ENCODE measurements around the gene SREBF2. TPM values are rescaled to one million over a fixed set of nuclear protein-coding genes. Genes with fewer than 3 reads are reported as not detected.

The SREBF2 gene
- total RNA-seq, 3 donors from 2014 or later (not counting 1 experiment from before 2014, with no cell fraction given), result 101 to 106 (median 105) TPM

DNA sequence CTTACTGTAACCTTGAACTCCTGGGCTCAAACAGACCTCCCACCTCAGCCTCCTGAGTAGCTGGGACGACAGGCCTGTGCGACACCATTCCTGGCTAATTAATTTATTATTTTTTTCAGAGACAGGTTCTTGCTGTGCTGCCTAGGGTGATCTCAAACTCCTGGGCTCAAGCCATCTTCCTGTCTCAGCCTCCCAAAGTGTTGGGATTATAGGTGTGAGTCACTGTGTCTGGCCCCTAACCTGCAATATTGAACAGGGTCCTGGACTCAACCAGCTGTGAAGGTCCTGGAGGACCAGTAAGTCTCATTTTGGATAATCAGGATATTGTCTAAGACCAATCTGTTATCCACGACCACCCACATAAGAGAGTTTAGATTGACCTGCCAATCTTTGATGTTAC, 17.2 kb upstream of the SREBF2 start:
- DNase-seq (no peak), ATAC-seq (no peak)
- Mint-ChIP-seq H3K27me3 (ENCODE audit: low read depth in 2 of 2) (no peaks in the 10 kb centered on the region), H3K4me1 (peaks cover 0 to 10% of the 10 kb centered on the region in 2 donors), H3K27ac (no peak overlapping the region), H3K4me3 (no peak overlapping the region), H3K36me3 (no peaks in the 10 kb centered on the region), H3K9me3 (no peaks in the 10 kb centered on the region)
- Histone ChIP-seq H3K9me3 (ENCODE audit: control insufficient read depth, insufficient read depth, low read length) (no peaks in the 10 kb centered on the region), H3K36me3 (ENCODE audit: control insufficient read depth, insufficient read depth, low read length) (peaks cover 19% of the 10 kb centered on the region), H3K27me3 (ENCODE audit: control insufficient read depth, insufficient read depth, low read length) (no peaks in the 10 kb centered on the region), H3K4me1 (ENCODE audit: control insufficient read depth, insufficient read depth, low read length) (no peaks in the 10 kb centered on the region), H3K4me3 (ENCODE audit: low read length) (no peak overlapping the region), H3K27ac (ENCODE audit: low read length) (no peak overlapping the region)
- 94% methylated on average over 3 of the region's 3 CpGs for WGBS (ENCODE audit: insufficient coverage)
- intact Hi-C loops (cut with micrococcal nuclease), result no loop called here
- TF ChIP-seq, protein P1, sequence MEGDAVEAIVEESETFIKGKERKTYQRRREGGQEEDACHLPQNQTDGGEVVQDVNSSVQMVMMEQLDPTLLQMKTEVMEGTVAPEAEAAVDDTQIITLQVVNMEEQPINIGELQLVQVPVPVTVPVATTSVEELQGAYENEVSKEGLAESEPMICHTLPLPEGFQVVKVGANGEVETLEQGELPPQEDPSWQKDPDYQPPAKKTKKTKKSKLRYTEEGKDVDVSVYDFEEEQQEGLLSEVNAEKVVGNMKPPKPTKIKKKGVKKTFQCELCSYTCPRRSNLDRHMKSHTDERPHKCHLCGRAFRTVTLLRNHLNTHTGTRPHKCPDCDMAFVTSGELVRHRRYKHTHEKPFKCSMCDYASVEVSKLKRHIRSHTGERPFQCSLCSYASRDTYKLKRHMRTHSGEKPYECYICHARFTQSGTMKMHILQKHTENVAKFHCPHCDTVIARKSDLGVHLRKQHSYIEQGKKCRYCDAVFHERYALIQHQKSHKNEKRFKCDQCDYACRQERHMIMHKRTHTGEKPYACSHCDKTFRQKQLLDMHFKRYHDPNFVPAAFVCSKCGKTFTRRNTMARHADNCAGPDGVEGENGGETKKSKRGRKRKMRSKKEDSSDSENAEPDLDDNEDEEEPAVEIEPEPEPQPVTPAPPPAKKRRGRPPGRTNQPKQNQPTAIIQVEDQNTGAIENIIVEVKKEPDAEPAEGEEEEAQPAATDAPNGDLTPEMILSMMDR (IDR thresholded peaks at IDR 0.05), result no peak

DNA sequence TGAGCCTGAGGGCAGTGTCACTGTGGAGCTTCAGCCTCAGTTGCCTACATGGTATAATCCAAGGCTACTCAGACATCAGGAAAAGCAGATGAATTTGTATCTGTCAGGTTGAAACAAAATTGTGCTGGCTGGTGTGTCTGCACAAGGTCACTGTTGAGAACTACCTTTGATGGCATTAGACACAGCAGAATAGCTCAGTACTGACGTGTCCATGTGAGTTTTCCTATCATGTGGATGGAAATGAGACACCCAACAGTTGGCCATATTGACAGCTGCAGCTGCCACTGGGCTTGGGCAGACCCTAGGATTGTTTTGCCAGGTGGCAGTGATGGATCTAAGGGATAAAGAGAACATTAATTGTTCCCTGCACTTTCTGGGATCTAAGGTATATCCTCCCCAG, 16.7 kb upstream of the SREBF2 start:
- WGBS (ENCODE audit: insufficient coverage), result 97% methylated on average over 1 of the region's 1 CpG
- Mint-ChIP-seq H3K9me3 (no peaks in the 10 kb centered on the region), H3K4me1 (peaks cover 0 to 12% of the 10 kb centered on the region in 2 donors), H3K27me3 (ENCODE audit: low read depth in 2 of 2) (no peaks in the 10 kb centered on the region), H3K27ac (no peak overlapping the region), H3K4me3 (no peak overlapping the region), H3K36me3 (no peaks in the 10 kb centered on the region)
- TF ChIP-seq, protein P1 (IDR thresholded peaks at IDR 0.05), result no peak
- Histone ChIP-seq H3K27ac (ENCODE audit: low read length) (no peak overlapping the region), H3K36me3 (ENCODE audit: control insufficient read depth, insufficient read depth, low read length) (peaks cover 19% of the 10 kb centered on the region), H3K4me1 (ENCODE audit: control insufficient read depth, insufficient read depth, low read length) (no peaks in the 10 kb centered on the region), H3K9me3 (ENCODE audit: control insufficient read depth, insufficient read depth, low read length) (no peaks in the 10 kb centered on the region), H3K4me3 (ENCODE audit: low read length) (no peak overlapping the region), H3K27me3 (ENCODE audit: control insufficient read depth, insufficient read depth, low read length) (no peaks in the 10 kb centered on the region)
- intact Hi-C loops (cut with micrococcal nuclease), result no loop called here
- DNase-seq (no peak), ATAC-seq (no peak)

DNA sequence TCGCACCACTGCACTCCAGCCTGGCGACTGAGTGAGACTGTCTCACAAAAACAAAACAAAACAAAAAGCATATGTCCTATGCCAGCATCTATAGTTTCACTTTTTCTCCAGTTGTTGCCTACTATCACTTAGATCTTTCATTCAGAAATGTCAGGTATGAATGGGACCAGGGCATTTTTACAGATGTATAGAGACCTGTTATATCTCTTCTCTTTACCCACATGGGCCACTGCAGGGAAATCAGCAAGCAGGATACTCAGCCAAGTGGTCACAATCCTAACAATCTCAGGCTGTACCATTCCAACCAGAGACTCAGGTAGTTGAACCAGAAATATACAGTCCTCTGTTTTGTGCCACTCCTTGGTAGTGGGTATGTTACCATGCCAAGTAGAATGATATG, 16.0 kb upstream of the SREBF2 start:
- WGBS (ENCODE audit: insufficient coverage), result 92% methylated on average over 2 of the region's 2 CpGs
- TF ChIP-seq, protein P1 (IDR thresholded peaks at IDR 0.05), result no peak
- intact Hi-C loops (cut with micrococcal nuclease), result no loop called here

DNA sequence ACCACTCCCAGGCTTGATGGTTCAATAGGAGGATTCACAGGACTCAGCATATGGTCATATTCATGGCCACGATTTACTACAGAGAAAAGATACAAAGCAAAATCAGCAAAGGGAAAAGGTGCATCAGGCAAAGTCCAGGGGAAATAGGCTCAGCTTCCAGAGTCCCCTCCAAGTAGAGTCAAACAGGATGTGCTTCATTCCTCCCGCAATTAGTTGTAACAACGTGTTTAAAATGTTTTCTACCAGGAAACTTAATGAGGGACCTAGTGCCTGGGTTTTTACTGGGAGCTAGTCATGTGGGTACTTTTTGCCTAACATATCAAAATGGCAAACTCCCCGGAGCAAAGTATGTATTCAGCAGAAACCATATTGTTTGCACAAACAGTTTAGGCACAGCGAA, 14.9 kb upstream of the SREBF2 start:
- ATAC-seq, result no peak
- H3K9me3 ChIP-seq (ENCODE audit: control insufficient read depth, insufficient read depth, low read length), result no peaks in the 10 kb centered on the region
- no peak overlapping the region for H3K4me3 ChIP-seq (ENCODE audit: low read length)
- H3K27ac ChIP-seq (ENCODE audit: low read length), result no peak overlapping the region
- no peaks in the 10 kb centered on the region for H3K4me1 ChIP-seq (ENCODE audit: control insufficient read depth, insufficient read depth, low read length)
- Mint-ChIP-seq H3K36me3 (no peaks in the 10 kb centered on the region), H3K27me3 (ENCODE audit: low read depth in 2 of 2) (no peaks in the 10 kb centered on the region), H3K4me3 (no peak overlapping the region), H3K4me1 (peaks cover 9 to 29% of the 10 kb centered on the region in 2 donors), H3K27ac (no peak overlapping the region), H3K9me3 (no peaks in the 10 kb centered on the region)
- peaks cover 19% of the 10 kb centered on the region for H3K36me3 ChIP-seq (ENCODE audit: control insufficient read depth, insufficient read depth, low read length)
- DNase-seq, result no peak
- WGBS (ENCODE audit: insufficient coverage), result 92% methylated on average over 5 of the region's 5 CpGs
- no peaks in the 10 kb centered on the region for H3K27me3 ChIP-seq (ENCODE audit: control insufficient read depth, insufficient read depth, low read length)
- intact Hi-C loops (cut with micrococcal nuclease), result no loop called here
- TF ChIP-seq, protein P1 (IDR thresholded peaks at IDR 0.05), result no peak

More for the DNA sequence above, 16.0 kb upstream of the SREBF2 start:
- H3K4me3 Mint-ChIP-seq, result no peak overlapping the region
- peaks cover 19% of the 10 kb centered on the region for H3K36me3 ChIP-seq (ENCODE audit: control insufficient read depth, insufficient read depth, low read length)
- no peaks in the 10 kb centered on the region for H3K9me3 ChIP-seq (ENCODE audit: control insufficient read depth, insufficient read depth, low read length)
- DNase-seq (no peak), ATAC-seq (no peak)
- H3K4me1 ChIP-seq (ENCODE audit: control insufficient read depth, insufficient read depth, low read length), result no peaks in the 10 kb centered on the region
- H3K4me3 ChIP-seq (ENCODE audit: low read length), result no peak overlapping the region
- no peak overlapping the region for H3K27ac ChIP-seq (ENCODE audit: low read length)
- no peak overlapping the region for H3K27ac Mint-ChIP-seq
- no peaks in the 10 kb centered on the region for H3K36me3 Mint-ChIP-seq
- no peaks in the 10 kb centered on the region for H3K27me3 ChIP-seq (ENCODE audit: control insufficient read depth, insufficient read depth, low read length)
- H3K9me3 Mint-ChIP-seq, result no peaks in the 10 kb centered on the region
- H3K4me1 Mint-ChIP-seq, result peaks cover 0 to 18% of the 10 kb centered on the region in 2 donors
- no peaks in the 10 kb centered on the region for H3K27me3 Mint-ChIP-seq (ENCODE audit: low read depth in 2 of 2)

Data from natural killer cell (primary cell).